Stimulated activated memory B cell treated with anti-CD40 and anti-IgM and Interleukin-4, amounts not matched to agents 10 μg/mL and 1 μg/mL and 100 μg/mL, for 72 hours (primary cell): ENCODE measurements around the gene NRIP2.

Experiments used
- ATAC-seq: fragments of 150-1000 bp; cut with Tn5 transposase; 2 replicates; pipeline ENCODE4 v1.10.0; 2021
- H3K27ac Mint-ChIP-seq: one replicate; pipeline ENCODE4 v1.8.0; 2022; ENCODE audit warnings: mild to moderate bottlenecking, mixed read lengths
- H3K27me3 Mint-ChIP-seq: one replicate; pipeline ENCODE4 v1.8.0; 2022; ENCODE audit warnings: mixed read lengths
- H3K36me3 Mint-ChIP-seq: one replicate; pipeline ENCODE4 v1.8.0; 2022; ENCODE audit warnings: mixed read lengths
- H3K4me1 Mint-ChIP-seq: one replicate; pipeline ENCODE4 v1.8.0; 2022; ENCODE audit warnings: mixed read lengths
- H3K4me3 Mint-ChIP-seq: one replicate; pipeline ENCODE4 v1.8.0; 2022; ENCODE audit warnings: mild to moderate bottlenecking, moderate library complexity, mixed read lengths
- H3K9me3 Mint-ChIP-seq: one replicate; pipeline ENCODE4 v1.8.0; 2022; ENCODE audit warnings: mixed read lengths

NRIP2 gene

GRCh38 chr12:2779281-2779680 lies 55.6 kb downstream of the NRIP2 start:
- H3K27ac Mint-ChIP-seq = no peak overlapping the region
- no peak overlapping the region for H3K4me3 Mint-ChIP-seq
- no peak for ATAC-seq
- H3K9me3 Mint-ChIP-seq = no peaks in the 10 kb centered on the region
- peaks cover 15% of the 10 kb centered on the region for H3K4me1 Mint-ChIP-seq
- H3K27me3 Mint-ChIP-seq = peaks cover 14% of the 10 kb centered on the region
- H3K36me3 Mint-ChIP-seq = no peaks in the 10 kb centered on the region

- Mint-ChIP-seq H3K4me1 (peaks cover 5% of the 10 kb centered on the region), H3K9me3 (no peaks in the 10 kb centered on the region), H3K4me3 (no peak overlapping the region), H3K27me3 (no peaks in the 10 kb centered on the region), H3K36me3 (no peaks in the 10 kb centered on the region), H3K27ac (no peak overlapping the region)
- no peak for ATAC-seq
Observed at GRCh38 chr12:2776129-2776806, 58.6 kb downstream of the NRIP2 start.

GRCh38 chr12:2775431-2775830 lies 59.4 kb downstream of the NRIP2 start:
- Mint-ChIP-seq H3K9me3 (no peaks in the 10 kb centered on the region), H3K27me3 (no peaks in the 10 kb centered on the region), H3K4me3 (no peak overlapping the region), H3K27ac (no peak overlapping the region), H3K36me3 (no peaks in the 10 kb centered on the region), H3K4me1 (peaks cover 5% of the 10 kb centered on the region)
- ATAC-seq = no peak
